GM19467 (cell line): Measurements from ENCODE around the gene PROZ.

Experiments
- ATAC-seq: cut with Tn5 transposase; IDR thresholded peaks from one replicate; pipeline ENCODE4 v1.9.1; 2021; ENCODE audit warnings: mild to moderate bottlenecking, moderate library complexity; ENCODE audit not compliant: unreplicated experiment

The PROZ gene

GRCh38 chr13:113119822-113120189, 38.6 kb upstream of the PROZ start:
- ATAC-seq: no peak

DNA sequence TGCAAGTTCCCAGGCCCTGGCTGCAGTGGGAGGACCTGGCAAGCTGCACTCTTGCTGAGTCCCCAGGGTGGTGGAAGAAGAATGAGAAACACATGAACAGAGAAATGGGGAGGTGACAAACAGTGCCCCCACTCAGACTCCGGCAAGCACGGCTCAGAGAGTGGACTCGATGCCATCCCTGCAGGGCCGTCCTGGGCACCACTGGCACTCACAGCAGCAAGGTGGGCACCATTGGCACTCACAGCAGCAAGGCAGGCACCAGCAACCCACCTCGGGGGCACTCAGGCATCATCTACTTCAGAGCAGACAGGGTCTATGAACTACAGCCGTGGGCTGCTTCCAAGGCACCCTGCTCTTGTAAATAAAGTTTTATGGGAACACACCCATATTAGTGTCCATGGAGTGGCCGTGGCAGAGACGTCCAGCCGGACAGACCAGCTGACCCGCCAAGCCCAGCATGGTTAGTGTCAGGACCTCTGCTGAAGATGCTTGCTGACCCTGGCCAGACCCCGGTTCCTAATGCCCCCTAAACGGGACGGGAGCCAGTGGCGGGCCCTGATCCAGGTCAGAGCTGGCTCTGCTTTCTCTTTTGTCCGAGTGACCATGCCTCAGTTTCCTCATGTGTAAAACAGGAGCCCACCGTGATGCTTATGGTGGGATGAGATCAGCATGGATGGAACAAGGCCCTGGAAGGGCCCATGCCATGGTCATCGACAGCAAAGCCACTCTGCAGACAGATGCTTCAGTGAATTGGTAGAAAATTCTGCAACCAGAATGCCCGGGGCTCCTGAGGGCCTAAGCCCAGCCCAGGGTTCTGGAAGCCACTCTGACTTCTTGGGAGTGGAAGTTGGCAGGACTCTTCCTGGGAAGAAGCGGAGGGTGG, 37.9 kb upstream of the PROZ start:
- no peak for ATAC-seq

DNA sequence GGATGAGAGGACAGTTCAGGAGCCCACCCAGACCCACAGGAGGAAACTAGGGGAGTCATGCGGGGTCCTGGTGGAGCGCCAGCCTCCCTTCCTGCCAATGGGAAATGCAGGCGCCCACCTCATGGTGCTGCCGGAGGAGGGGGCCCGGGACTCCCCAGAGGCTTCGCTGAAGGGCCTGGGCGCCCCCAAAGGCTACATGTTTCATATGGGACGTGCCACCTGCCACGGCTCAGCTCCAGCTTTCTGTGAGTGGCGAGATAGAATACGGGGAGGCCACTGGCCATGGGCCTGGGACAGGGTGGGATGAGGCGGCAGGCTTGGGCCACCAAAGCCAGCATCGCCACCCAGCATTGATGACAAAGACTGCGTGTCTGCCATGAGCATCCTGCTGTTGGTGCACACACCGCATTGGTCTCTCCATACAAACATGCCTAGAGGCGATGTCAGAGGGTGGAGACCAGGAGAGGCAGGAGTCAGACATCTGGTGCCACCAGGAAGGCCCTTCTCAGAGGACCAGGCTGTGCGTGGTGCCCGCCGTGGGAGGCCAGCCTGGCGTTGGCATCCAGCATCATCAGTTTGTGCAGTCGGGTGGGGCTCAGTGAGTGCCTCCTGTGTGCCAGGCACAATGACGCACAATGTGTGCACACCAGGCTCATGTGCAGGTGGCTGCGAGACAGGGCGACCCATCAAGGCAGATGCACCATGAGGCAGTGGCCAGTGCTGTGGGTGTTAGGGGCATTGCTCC, 37.1 kb upstream of the PROZ start:
- ATAC-seq: no peak

- no peak for ATAC-seq
These were observed 36.4 kb upstream of the PROZ start for GRCh38 chr13:113121928-113122471.

GRCh38 chr13:113122550-113123225, 35.8 kb upstream of the PROZ start, which contains the start of gene F10:
F10 (plus strand) TSS chr13:113122799; CDS start chr13:113122856, 57 bp downstream.
- no peak for ATAC-seq

GRCh38 chr13:113123226-113124201, 34.9 kb upstream of the PROZ start:
- ATAC-seq: no peak

DNA sequence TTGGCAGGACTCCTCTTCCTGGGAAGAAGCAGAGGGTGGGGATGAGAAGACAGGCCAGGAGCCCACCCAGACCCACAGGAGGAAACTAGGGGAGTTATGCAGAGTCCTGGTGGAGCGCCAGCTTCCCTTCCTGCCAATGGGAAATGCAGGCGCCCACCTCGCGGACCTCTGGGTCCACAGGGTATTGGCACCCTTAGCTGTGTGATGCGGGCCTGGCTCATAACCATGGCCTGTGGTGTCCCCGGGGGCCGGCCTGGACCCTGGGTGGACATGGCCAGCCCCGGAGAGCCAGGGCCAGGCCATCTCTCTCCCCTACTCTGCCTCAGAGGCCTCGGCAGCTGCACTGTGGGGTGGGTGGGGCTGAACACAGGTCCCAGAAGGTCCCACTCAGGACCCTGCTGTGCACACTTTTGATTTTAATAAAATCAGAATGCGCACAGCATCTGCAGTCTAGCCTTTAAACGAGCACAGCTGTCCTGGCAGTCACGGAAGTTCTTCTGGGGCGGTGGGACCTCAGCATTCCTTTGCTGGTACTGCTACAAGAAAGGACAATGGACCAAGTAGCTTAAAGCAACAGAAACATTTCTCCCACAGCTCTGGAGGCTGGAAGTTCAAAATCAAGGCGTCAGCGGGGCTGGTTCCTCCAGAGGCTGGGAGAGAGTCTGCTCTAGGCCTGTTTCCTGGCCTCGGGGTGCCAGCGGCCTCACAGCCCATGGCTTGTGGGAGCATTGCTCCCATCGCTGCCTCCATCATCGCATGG, 34.1 kb upstream of the PROZ start:
- ATAC-seq: no peak

DNA sequence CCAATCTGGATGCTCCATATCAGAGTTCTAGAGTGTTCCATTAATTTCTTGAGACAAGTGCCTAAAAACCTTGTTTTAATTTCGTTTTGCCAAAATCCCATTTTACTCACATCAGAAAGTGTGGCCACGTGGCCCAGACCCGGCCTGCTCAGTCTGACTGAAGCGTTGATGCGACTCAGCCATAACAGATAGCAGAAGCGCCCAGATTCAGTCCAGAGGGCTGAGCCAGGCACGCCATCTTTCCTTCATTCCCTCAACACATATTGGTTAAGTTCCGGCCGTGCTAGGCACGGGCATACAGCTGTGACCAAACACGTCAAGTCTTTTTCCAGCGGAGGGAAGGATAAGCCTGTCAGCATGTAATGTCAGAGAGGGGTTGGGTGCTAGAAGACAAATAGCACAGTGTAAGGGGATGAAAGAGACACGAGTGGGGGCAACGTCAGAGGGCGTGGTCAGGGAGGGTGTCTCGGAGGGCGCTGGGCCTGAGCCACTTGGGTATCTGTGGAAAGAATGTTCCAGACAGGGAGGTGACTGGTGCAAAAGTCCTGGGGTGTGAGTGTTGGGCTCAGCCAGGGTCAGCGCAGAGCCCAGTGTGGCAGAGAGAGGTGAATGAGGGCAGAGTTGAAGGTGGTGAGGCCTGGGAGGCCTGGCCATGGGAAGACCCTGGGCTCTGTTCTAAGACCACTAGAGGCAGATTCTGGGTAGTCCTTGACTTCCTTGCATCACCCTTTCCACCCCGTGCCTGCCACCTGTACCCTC, 32.8 kb upstream of the PROZ start:
- ATAC-seq: no peak

- ATAC-seq: no peak
These were observed 31.9 kb upstream of the PROZ start for GRCh38 chr13:113126265-113127150.

- no peak for ATAC-seq
These were observed 29.0 kb upstream of the PROZ start for GRCh38 chr13:113129480-113129879.

GRCh38 chr13:113129921-113130750, 28.3 kb upstream of the PROZ start:
- ATAC-seq: no peak

DNA sequence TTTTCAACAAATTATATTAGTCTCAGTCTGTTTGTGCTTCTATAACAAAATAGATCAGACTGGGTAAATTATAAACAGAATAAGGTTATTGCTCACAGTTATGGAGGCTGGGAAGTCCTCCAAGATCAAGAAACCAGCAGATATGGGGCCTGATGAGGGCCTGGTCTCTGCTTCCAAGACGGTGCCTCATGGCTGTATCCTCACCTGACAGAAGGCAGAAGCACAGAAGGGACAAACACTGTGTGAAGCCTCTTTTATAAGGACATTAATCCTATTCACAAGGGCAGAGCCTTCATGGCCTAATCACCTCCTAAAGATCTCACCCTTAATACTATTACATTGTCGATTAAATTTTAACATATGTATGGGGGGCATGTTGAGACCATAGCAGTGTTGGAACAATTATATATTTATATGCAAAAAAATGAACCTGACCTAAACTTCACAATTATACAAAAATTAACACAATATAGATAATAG, 23.1 kb upstream of the PROZ start:
- no peak for ATAC-seq

DNA sequence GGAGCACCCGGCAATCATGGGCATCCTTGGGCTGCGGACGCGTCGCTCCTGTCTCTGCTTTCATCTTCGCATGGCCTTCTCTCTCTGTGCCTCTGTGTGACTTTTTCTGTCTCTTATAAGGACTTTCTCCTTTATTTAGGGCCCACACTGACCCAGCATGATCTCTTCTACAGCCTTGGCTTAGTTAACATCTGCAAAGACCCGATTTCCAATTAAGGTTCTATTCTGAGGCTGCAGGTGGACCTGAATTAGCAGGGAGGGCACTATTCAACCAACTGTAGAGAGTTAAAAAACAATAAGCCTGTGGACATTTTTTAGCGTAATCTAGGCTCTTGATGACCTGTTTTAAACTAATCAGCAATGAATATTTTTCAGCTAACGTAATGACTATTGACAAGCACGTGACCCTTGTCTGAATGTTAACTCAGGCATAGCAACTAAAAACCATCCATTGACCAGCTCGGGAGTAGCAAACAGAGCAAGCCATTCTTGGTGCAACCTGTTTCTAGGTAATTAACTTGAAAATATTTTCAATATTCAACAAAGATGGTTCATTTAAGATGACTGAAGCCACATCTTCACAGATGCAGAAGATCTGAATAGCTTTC, 20.7 kb upstream of the PROZ start:
- no peak for ATAC-seq

DNA sequence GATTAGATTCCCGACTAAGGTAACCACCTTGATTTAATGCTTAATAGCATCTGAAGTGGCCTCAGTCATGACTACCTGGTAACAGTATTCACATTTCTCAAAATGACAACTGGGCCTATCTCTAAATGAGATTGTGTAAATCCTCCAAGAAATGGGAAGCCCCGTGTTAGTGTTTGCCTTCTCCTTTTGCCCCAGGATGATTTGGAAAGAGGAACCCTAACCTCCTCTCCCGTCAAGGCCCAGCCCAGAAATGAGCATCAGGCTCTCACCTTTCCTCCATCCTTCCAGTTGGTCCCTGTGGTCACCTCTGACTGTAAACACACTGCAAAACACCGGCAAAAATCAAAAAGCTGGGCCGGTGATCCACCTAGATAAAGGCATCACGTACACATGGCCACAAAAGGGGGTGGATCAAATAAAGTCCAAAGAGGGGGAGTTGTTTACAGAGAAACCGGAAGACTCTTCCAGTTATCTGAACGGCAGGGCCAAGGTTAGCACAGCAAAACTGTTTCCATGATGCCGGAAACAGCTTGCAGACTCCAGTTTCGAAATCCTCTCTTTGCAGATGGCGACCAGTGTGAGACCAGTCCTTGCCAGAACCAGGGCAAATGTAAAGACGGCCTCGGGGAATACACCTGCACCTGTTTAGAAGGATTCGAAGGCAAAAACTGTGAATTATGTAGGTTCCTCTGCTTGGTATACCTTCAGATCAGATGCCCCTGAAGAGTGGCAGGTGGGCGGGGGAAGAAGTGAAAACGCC, 19.5 kb upstream of the PROZ start:
- ATAC-seq: no peak

GRCh38 chr13:113139577-113139976, 18.9 kb upstream of the PROZ start:
- ATAC-seq: no peak
